ENCODE results near the gene KIR3DL2. TPM values are rescaled to one million over a fixed set of nuclear protein-coding genes. Genes with fewer than 3 reads are reported as not detected.
"Not testable (repeated sequence)": the region's sequence is repeated elsewhere in the genome, so short reads cannot be mapped to it uniquely, and the experiment has no call there.

KIR3DL2 gene
- total and polyA plus RNA-seq, 2 of the 4 experiments (the other 2 are of a cell fraction) = not detected

DNA sequence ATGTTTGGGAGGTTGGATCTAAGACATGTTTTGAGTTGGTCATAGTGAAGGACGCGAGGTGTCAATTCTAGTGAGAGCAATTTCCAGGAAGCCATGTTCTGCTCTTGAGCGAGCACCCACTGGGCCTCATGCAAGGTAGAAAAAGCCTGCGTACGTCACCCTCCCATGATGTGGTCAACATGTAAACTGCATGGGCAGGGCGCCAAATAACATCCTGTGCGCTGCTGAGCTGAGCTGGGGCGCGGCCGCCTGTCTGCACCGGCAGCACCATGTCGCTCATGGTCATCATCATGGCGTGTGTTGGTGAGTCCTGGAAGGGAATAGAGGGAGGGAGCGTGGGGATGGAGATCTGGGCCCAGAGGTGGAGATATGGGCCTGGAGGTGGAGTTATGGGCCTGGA, 17.7 kb upstream of the KIR3DL2 start, which contains the start of gene KIR2DS4:
KIR2DS4 (plus strand) TSS at position 181 of the 400 bp plus-strand sequence.
- H3K18ac ChIP-seq (ENCODE audit: low read depth, low read length); H3K4me3 ChIP-seq (ENCODE audit: insufficient read depth, low read depth, low read length); H4K91ac ChIP-seq (ENCODE audit: insufficient read depth, low read depth, low read length); H3K36me3 ChIP-seq (ENCODE audit: control insufficient read depth, insufficient read depth, low read length); H3K9ac ChIP-seq (ENCODE audit: low read depth, low read length); H3K4me2 ChIP-seq (ENCODE audit: low read depth, low read length); H2AK9ac ChIP-seq (replicated peaks; ENCODE audit: low read depth, low read length, poor library complexity); H3K14ac ChIP-seq (replicated peaks; ENCODE audit: low read depth, low read length); H4K20me1 ChIP-seq (ENCODE audit: insufficient read depth, low read length); H2BK15ac ChIP-seq (ENCODE audit: low read depth, low read length); intact Hi-C loops (cut with micrococcal nuclease); H3K79me1 ChIP-seq (ENCODE audit: low read depth in 1 of 2, low read length in 2 of 2); H4K8ac ChIP-seq (ENCODE audit: low read depth in 2 of 2, low read length in 2 of 2); H2BK120ac ChIP-seq (ENCODE audit: low read depth, low read length); in situ Hi-C loops (cut with MboI; ENCODE audit: low sequenced_read_pairs); ATAC-seq (ENCODE audit: low read depth); DNase-seq; H3K23ac ChIP-seq (ENCODE audit: low read depth, low read length); POLR2A ChIA-PET (ENCODE audit: unreplicated experiment); H3K56ac ChIP-seq (ENCODE audit: extremely low read depth, insufficient read depth, low read length); dilution Hi-C loops (cut with HindIII; ENCODE audit: low sequenced_read_pairs, unreplicated experiment); BruUV-seq (replicated peaks); H3K4ac ChIP-seq (ENCODE audit: low read depth, low read length); H2AFZ ChIP-seq (replicated peaks; ENCODE audit: low read length, poor library complexity); H2AK5ac ChIP-seq (ENCODE audit: low read depth, low read length); H3K9me3 ChIP-seq (ENCODE audit: control insufficient read depth, insufficient read depth, low read length); CTCF ChIA-PET; H2BK20ac ChIP-seq (ENCODE audit: low read depth, low read length); H2BK5ac ChIP-seq (ENCODE audit: low read depth, low read length, poor library complexity, severe bottlenecking); H3K27me3 ChIP-seq (ENCODE audit: control insufficient read depth, insufficient read depth, low read length); H3K9me1 ChIP-seq (ENCODE audit: insufficient read depth, low read length); H3K4me1 ChIP-seq (ENCODE audit: control insufficient read depth, insufficient read depth, low read length); H3K27ac ChIP-seq (ENCODE audit: insufficient read depth, low read length); H4K5ac ChIP-seq (ENCODE audit: low read depth, low read length): not testable (repeated sequence)
- WGBS, 2 experiments (ENCODE audit: extremely low coverage in 2 of 2, insufficient read length in 1 of 2) = 72% methylated on average over 11 of the region's 14 CpGs; no CpG with 5 or more reads in 1 of the 2 experiments

DNA sequence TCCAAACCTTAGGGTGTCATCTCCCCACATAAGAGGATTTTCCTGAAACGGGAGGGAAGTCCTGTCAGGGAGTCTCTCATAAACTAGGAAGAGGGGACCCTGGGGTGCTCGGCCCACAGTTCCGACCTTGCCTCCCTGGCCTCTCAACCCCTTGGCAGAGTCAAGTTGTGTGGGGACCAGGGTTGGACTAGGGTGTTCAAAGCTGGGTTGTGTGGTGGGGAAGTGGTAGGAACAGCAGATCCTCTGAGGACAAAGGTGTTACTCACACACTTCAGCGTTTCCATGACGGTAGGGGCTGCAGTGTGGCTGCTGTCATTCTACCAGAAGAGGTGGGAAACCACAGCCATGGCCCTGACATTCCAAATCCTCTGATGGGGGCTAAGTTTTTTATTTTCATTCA, 15.1 kb upstream of the KIR3DL2 start:
- H4K20me1 ChIP-seq (ENCODE audit: insufficient read depth, low read length) = not testable (repeated sequence)

More for the DNA sequence above, 15.1 kb upstream of the KIR3DL2 start:
- H3K9ac ChIP-seq (ENCODE audit: low read depth, low read length); H2AFZ ChIP-seq (replicated peaks; ENCODE audit: low read length, poor library complexity); H2AK9ac ChIP-seq (replicated peaks; ENCODE audit: low read depth, low read length, poor library complexity); H3K23ac ChIP-seq (ENCODE audit: low read depth, low read length); H3K56ac ChIP-seq (ENCODE audit: extremely low read depth, insufficient read depth, low read length); H2BK5ac ChIP-seq (ENCODE audit: low read depth, low read length, poor library complexity, severe bottlenecking); ATAC-seq (ENCODE audit: low read depth); H4K5ac ChIP-seq (ENCODE audit: low read depth, low read length); H3K9me1 ChIP-seq (ENCODE audit: insufficient read depth, low read length); H2BK15ac ChIP-seq (ENCODE audit: low read depth, low read length); H2AK5ac ChIP-seq (ENCODE audit: low read depth, low read length); in situ Hi-C loops (cut with MboI; ENCODE audit: low sequenced_read_pairs); H2BK120ac ChIP-seq (ENCODE audit: low read depth, low read length); H3K27me3 ChIP-seq (ENCODE audit: control insufficient read depth, insufficient read depth, low read length); CTCF ChIA-PET; H3K4me3 ChIP-seq (ENCODE audit: insufficient read depth, low read depth, low read length); H3K79me1 ChIP-seq (ENCODE audit: low read depth in 1 of 2, low read length in 2 of 2); H3K36me3 ChIP-seq (ENCODE audit: control insufficient read depth, insufficient read depth, low read length); DNase-seq; BruUV-seq (replicated peaks); H4K91ac ChIP-seq (ENCODE audit: insufficient read depth, low read depth, low read length); H3K4ac ChIP-seq (ENCODE audit: low read depth, low read length); intact Hi-C loops (cut with micrococcal nuclease); H3K14ac ChIP-seq (replicated peaks; ENCODE audit: low read depth, low read length); H2BK20ac ChIP-seq (ENCODE audit: low read depth, low read length); H3K4me2 ChIP-seq (ENCODE audit: low read depth, low read length); dilution Hi-C loops (cut with HindIII; ENCODE audit: low sequenced_read_pairs, unreplicated experiment); H4K8ac ChIP-seq (ENCODE audit: low read depth in 2 of 2, low read length in 2 of 2); H3K27ac ChIP-seq (ENCODE audit: insufficient read depth, low read length); H3K18ac ChIP-seq (ENCODE audit: low read depth, low read length); POLR2A ChIA-PET (ENCODE audit: unreplicated experiment); H3K4me1 ChIP-seq (ENCODE audit: control insufficient read depth, insufficient read depth, low read length): not testable (repeated sequence)
- WGBS, 2 experiments (ENCODE audit: extremely low coverage in 2 of 2, insufficient read length in 1 of 2) = no CpG with 5 or more reads among the region's 5 CpGs
- peaks cover 14% of the 10 kb centered on the region; the same call in 1 of the 2 replicates for H3K9me3 ChIP-seq (ENCODE audit: control insufficient read depth, insufficient read depth, low read length)
